ENCODE measurements around the gene FILIP1L. TPM values are rescaled to one million over a fixed set of nuclear protein-coding genes. Genes with fewer than 3 reads are reported as not detected.

The FILIP1L gene
- total RNA-seq, 1 donor from 2014 or later = 28.6 TPM

DNA sequence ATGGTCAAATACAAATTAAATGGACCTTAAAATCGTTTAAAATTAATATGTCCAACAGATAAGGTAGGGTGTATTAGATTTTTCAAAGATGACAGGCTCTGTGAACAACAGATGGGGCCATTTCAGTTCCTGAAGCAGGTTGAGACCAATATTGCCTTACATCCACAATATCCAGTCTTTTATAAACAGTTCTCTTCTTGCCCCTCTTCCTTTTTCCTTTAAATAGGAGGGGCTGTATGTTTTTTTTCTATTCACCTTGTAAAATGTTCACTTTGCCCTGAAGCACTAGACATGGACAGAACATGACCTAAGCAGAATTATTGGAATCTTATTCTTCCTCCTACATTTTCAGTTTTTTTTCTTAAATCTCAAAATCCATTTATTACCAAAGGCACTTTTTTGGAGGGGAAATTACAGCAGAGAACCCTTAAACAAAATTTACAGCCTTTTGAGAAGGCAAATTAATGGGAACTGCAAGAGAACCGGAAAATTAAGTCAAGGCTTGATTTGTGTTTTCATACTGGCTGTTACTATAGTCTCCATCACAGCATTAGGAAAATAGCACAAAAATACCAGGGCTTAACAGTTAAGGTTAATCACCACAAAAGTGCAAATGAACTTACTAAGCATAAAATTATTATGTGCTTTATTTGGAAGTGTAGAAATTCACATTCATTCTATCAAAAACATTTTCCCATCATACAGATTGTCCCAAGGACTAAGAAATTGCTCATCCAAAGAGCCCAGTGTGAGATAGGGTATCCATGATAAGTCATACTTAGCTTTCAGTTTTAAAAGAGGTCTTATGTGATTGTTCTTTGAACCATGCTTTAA, 240.8 kb downstream of the FILIP1L start:
- DNase-seq = no peak
- ATAC-seq = no peak
- intact Hi-C loops (cut with micrococcal nuclease) = no loop called here

GRCh38 chr3:99872923-99873254, 241.4 kb downstream of the FILIP1L start:
- DNase-seq = no peak
- ATAC-seq = no peak
- intact Hi-C loops (cut with micrococcal nuclease) = no loop called here

GRCh38 chr3:99871231-99872045, 242.9 kb downstream of the FILIP1L start:
- DNase-seq (no peak), ATAC-seq (no peak)
- intact Hi-C loops (cut with micrococcal nuclease) = no loop called here

DNA sequence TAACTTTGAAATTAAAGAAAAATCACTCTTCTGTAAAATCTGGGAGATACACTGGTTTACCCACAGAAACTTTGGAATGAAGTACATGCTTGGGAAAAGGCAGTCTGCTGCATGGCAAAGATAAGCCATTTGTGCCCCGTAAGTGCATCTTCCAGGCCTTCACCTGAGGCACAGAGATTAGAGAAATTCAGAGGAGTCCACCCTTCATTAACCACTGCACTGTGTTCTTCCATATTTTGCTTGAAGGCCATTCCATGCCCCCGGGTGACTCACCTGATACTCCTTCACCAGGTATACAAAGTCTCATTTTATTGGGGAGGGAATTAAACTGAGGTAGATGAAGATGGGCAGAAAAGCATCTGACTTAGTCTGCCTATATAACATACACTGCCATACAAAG, 243.6 kb downstream of the FILIP1L start:
- DNase-seq (no peak), ATAC-seq (no peak)
- intact Hi-C loops (cut with micrococcal nuclease) = no loop called here

DNA sequence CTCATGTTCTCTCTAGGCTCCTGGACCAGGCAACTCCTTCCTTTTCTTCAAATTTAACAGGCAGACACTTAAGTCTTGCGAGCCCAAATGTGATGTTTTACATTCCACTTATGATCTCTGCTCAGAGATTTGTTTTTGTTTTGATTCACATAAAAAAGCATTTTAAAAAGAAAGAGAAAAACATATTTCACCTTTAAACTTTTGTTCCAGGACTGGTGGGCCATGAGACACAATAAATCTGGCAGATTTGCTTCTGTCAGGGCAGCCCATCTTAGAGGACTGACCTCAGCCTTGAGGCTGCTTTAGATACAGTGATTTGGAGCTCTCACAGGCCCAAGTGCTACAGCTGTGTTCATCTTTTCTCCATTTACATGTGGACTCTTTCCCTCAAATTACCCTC, 244.7 kb downstream of the FILIP1L start:
- peak; percentile 34 for ATAC-seq
- intact Hi-C loops (cut with micrococcal nuclease) = no loop called here
- no peak for DNase-seq

DNA sequence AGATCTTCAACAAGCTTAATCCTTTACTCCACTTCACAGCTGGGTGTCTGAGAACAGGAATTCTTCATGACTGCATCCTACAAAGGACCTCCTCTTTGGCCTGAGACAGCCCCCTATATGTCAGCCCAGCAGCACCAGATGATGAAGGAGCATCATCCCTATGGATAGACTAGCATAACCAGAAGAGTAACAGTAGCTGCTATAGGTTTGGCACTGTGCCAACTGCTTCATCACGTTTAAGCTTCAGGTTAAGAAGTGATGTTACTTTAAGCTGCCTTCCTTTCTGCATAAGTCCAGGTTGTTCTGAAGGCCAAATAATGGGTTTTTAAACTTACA, 246.0 kb downstream of the FILIP1L start:
- no peak for ATAC-seq
- intact Hi-C loops (cut with micrococcal nuclease) = no loop called here

GRCh38 chr3:99867594-99868310, 246.5 kb downstream of the FILIP1L start:
- intact Hi-C loops (cut with micrococcal nuclease) = no loop called here
- ATAC-seq (no peak), DNase-seq (no peak)

More for the DNA sequence above, 246.0 kb downstream of the FILIP1L start:
- no peak for DNase-seq

DNA sequence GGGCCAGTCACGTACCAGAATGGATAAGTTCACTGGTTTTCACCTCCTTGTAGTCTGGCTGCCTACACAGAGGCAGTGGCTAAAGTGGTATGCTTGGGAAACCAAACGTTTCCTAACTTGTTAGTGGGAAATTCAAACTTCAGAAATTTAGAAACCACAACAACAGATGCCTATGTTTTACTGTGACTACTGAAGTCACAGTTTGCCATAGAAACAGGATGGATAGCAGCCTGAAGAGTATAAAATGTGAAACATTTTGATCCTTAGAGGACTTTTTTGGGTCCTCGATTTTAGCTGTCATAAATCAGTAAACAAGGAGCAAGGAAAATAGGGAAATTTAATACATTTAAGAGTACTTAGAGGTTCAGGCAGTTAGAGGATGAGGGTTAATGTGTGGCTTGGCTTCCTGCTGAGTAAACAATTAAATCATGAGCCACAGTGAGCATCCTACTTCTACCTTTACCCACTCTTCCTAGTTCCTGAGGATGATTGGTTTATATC, 248.0 kb downstream of the FILIP1L start:
- no peak for ATAC-seq
- DNase-seq = no peak
- intact Hi-C loops (cut with micrococcal nuclease) = no loop called here

GRCh38 chr3:99865321-99865720, 249.0 kb downstream of the FILIP1L start:
- intact Hi-C loops (cut with micrococcal nuclease) = no loop called here
- ATAC-seq (no peak), DNase-seq (no peak)

GRCh38 chr3:99864289-99864688, 250.0 kb downstream of the FILIP1L start:
- ATAC-seq = no peak
- no peak for DNase-seq
- intact Hi-C loops (cut with micrococcal nuclease) = no loop called here

DNA sequence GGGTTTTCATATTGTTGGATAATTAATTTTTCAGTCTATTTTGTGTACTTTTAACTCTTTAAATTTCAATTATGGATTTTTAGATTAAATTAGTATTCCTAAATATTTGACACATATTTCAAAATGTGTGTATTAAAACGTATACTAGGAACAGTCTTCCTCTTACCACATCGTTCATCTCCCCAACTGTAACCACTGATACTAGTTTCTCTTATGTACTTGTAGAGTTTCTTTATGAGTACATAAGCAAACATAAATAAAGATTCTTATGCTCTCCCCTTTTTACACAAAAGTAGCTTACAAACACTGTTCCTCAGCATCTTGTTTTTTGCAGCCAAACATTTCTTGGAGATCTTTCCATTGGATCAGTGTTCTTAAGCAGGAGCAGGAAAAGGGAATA, 250.7 kb downstream of the FILIP1L start:
- no peak for DNase-seq
- no peak for ATAC-seq
- intact Hi-C loops (cut with micrococcal nuclease) = no loop called here

DNA sequence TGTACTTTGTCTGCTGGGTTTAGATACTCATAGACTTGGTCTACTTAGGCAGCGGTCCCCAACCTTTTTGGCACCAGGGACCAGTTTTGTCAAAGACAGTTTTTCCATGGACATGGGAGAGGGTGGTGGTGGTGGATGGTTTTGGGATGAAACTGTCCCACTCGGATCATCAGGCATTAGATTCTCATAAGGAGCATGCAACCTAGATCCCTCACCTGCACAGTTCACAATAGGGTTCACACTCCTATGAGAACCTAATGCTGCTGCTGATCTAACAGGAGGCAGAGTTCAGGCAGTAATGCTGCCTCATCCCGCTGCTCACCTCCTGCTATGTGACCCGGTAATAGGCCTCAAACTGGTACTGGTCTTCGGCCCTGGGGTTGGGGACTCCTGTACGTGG, 251.3 kb downstream of the FILIP1L start:
- DNase-seq = no peak
- ATAC-seq = no peak
- intact Hi-C loops (cut with micrococcal nuclease) = no loop called here

GRCh38 chr3:99862208-99862607, 252.1 kb downstream of the FILIP1L start:
- intact Hi-C loops (cut with micrococcal nuclease) = no loop called here
- ATAC-seq (no peak), DNase-seq (no peak)

DNA sequence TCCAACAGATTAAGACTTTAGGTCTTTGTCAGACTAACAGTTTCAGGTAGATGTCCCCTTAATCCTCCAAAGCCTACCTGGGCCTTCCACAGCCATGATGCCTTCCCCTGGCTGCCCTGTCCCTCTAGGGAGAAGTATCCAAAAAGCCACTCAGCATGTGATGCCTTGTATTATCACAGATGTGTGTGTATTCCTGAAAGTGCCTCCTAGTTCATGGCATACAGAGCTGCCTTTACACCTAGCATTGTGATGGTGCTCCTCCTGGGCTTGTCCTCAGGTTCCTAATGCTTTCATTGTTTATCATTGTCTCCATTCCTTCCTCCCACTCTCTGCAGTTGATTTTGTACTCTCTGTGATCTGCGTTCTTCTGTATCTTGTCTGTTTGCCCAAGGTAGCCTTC, 253.1 kb downstream of the FILIP1L start:
- ATAC-seq (peak; percentile 20), DNase-seq (no peak)
- intact Hi-C loops (cut with micrococcal nuclease) = no loop called here

DNA sequence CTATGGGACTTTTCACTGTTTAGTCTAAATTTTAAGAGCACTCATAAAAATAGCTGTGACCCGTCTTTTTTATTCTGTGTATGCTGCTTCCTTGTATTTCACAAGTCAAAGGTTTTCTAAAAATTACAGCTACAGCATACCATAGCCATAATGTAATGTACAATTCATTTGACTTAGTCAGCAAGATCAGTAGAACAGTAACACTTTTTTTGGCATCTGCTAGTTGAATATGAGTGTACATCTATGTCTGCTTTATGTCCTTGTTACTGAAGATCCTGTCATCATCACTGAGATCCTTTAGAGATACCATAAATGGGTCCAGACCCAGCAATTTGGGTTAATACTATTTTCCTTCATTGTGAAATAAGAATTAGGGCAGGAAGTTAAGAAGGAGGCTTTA, 254.5 kb downstream of the FILIP1L start:
- DNase-seq = no peak
- peak; percentile 25 for ATAC-seq
- intact Hi-C loops (cut with micrococcal nuclease) = no loop called here

- ATAC-seq = no peak
- DNase-seq = no peak
- intact Hi-C loops (cut with micrococcal nuclease) = no loop called here
These were observed 255.8 kb downstream of the FILIP1L start for GRCh38 chr3:99858469-99858868.

DNA sequence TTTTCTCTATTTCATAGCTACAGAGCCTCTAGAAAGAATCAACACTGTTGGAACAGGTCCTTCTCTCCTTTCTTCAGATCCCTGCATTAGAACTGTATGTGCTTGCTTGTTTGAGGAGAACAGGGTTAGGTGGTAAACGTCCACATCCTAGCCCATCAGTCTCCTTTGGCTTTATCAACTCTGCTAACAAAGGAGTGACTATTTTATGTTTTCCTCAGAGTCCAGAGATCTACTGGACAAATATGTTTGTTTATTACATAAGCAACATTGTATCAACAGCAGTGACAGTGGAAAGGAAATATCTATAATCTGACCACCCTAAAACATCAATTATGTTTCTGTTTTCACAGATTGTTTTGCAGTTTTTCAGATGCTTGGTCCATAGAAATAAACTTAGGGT, 257.0 kb downstream of the FILIP1L start:
- ATAC-seq (no peak), DNase-seq (no peak)
- intact Hi-C loops (cut with micrococcal nuclease) = no loop called here

- intact Hi-C loops (cut with micrococcal nuclease) = no loop called here
- no peak for ATAC-seq
- no peak for DNase-seq
These were observed 257.7 kb downstream of the FILIP1L start for GRCh38 chr3:99856437-99857220.

DNA sequence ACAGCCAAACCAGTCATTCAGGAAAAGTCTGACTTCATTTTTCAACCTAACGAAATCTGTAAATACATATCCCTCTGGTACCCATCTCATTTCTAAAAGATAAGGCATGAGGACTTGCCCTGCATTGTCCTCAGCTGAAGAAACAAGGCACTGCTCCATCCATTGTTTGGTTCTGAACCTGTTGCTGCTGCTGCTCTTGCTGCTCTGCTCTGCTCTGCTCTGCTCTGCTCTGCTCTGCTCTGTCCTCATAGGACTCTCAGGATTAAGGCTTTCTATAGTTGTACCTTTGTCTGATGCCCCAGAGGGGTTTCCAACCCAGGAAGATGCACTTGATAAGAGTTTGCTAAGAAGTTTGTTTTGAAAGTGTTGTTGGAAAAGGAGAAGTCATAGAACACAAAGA, 258.4 kb downstream of the FILIP1L start:
- ATAC-seq = no peak
- intact Hi-C loops (cut with micrococcal nuclease) = no loop called here
- DNase-seq = no peak
